Gastroesophageal sphincter (tissue), 3 donors: ENCODE data around the gene CEP97.

Experiments
- CTCF ChIP-seq, 4 experiments: fragments of 200-600 bp in 2 of 4; fragments of 450-650 bp in 2 of 4; sonication (generic) in 1 of 4; IDR thresholded peaks; one replicate each; pipeline ENCODE4 v1.5.1; 2017 to 2019; ENCODE audit warnings: antibody characterized with exemption in 4 of 4, mild to moderate bottlenecking in 2 of 4, moderate library complexity in 2 of 4
- POLR2A ChIP-seq, 2 donors: fragments of 450-650 bp; IDR thresholded peaks; one replicate each; pipeline ENCODE4 v1.6.1; 2017; ENCODE audit warnings: antibody characterized with exemption in 2 of 2, mild to moderate bottlenecking in 2 of 2, moderate library complexity in 1 of 2
- POLR2AphosphoS5 ChIP-seq: sonication (generic); formaldehyde crosslinking; IDR thresholded peaks from one replicate; pipeline ENCODE4 v1.6.1; 2017; ENCODE audit warnings: antibody characterized with exemption

DNA sequence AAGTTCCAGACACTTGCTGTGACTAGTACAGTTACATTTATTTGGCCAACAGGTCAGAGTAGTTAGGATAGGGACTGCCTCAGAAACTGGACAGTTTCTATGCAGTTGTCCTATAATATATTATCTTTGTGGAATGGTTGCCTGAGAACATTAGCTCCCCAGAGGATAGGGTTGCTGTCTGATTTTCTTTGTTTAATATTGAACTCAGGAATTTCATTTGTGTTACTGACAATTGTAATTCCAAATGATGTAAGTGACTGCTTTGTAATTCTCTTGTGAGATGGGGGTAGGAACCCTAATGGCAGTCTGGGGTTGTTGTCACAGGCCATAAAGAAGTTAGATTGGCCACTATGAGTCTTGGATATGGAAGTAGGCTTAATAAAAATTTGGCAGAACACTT, 56.8 kb downstream of the CEP97 start:
- TF ChIP-seq POLR2A (IDR thresholded peaks at IDR 0.05) = no peak
- no peak for TF ChIP-seq CTCF (IDR thresholded peaks at IDR 0.05)
- no peak for TF ChIP-seq POLR2AphosphoS5
